ENCODE results near the gene MDM1. TPM values are rescaled to one million over a fixed set of nuclear protein-coding genes. Genes with fewer than 3 reads are reported as not detected.

Gene MDM1
- total RNA-seq, 4 donors from 2014 or later = 28.1 to 33.9 (median 29.6) TPM

DNA sequence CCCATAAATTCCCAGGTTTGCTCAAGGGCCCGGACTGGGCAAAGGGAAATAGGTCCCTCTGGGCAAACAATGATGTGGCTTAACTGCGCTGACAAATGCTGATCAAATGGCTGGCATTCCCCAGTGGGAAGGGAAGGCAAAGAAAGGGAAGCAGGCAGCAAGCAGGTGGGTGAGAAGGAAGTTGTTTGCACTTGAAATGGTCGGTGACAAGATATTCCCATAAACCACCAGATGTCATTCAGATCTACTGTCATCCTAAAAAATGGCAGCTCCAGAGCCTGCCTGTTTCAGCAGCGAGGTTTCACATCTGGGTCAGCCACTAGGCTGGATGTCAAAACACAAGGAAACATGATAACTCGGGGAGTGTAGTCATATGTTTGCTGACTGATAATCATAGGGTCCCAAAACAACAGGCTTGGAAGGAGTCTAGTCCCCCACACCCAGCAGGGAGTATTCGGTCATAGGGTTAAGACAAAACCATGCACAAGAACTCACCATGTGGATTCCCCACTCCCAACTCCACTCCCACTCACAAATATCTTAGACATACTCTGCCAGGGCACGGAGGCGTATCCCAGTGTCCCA, 37.9 kb upstream of the MDM1 start:
- no peak overlapping the region for H3K27ac ChIP-seq
- no peak for TF ChIP-seq POLR2A (IDR thresholded peaks at IDR 0.05)
- TF ChIP-seq, protein P1, sequence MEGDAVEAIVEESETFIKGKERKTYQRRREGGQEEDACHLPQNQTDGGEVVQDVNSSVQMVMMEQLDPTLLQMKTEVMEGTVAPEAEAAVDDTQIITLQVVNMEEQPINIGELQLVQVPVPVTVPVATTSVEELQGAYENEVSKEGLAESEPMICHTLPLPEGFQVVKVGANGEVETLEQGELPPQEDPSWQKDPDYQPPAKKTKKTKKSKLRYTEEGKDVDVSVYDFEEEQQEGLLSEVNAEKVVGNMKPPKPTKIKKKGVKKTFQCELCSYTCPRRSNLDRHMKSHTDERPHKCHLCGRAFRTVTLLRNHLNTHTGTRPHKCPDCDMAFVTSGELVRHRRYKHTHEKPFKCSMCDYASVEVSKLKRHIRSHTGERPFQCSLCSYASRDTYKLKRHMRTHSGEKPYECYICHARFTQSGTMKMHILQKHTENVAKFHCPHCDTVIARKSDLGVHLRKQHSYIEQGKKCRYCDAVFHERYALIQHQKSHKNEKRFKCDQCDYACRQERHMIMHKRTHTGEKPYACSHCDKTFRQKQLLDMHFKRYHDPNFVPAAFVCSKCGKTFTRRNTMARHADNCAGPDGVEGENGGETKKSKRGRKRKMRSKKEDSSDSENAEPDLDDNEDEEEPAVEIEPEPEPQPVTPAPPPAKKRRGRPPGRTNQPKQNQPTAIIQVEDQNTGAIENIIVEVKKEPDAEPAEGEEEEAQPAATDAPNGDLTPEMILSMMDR (IDR thresholded peaks at IDR 0.05) = no peak
- no peak for DNase-seq
- H3K4me1 ChIP-seq = peaks cover 4 to 10% of the 10 kb centered on the region in 2 donors
- WGBS, 2 donors = 70 to 84% methylated on average over 8 of the region's 8 CpGs
- no peak overlapping the region for H3K4me3 ChIP-seq (replicated peaks in 1 of 3)
- intact Hi-C loops (cut with DNase I) = no loop called here
- no peaks in the 10 kb centered on the region for H3K9me3 ChIP-seq
- H3K27me3 ChIP-seq = no peaks in the 10 kb centered on the region
- no peaks in the 10 kb centered on the region for H3K36me3 ChIP-seq

DNA sequence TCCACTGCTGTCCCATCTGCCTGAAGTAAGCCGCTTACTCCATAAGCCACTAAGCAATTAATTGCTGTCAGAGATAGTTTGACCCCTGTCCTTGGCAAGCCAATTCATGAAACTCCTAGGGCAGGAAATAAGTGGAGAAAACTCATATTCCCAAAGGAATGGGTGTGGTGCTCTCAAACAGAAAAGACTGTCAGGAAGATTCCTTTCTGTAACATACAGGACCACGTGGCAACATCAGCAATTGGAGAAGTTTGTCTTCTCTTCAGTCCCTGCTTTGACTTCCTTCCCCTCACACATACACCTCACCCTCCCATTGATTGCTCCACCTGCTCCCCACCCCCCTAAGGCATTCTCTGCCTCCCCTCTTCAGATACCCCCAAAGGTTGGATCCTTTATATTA, 36.2 kb upstream of the MDM1 start:
- no peak for DNase-seq
- H3K27ac ChIP-seq = no peak overlapping the region
- no peaks in the 10 kb centered on the region for H3K27me3 ChIP-seq
- intact Hi-C loops (cut with DNase I) = loop anchor here (10.0 kb wide), 1 partner anchor 246 kb away; the partner anchor contains the start of gene RAP1B
- H3K36me3 ChIP-seq = no peaks in the 10 kb centered on the region
- TF ChIP-seq, protein P1 (IDR thresholded peaks at IDR 0.05) = no peak
- no peak for TF ChIP-seq POLR2A (IDR thresholded peaks at IDR 0.05)
- no peaks in the 10 kb centered on the region for H3K9me3 ChIP-seq
- WGBS, 2 donors = 69 to 82% methylated on average over 2 of the region's 2 CpGs
- peaks cover 4 to 16% of the 10 kb centered on the region in 2 donors for H3K4me1 ChIP-seq
- H3K4me3 ChIP-seq (replicated peaks in 1 of 3) = no peak overlapping the region

DNA sequence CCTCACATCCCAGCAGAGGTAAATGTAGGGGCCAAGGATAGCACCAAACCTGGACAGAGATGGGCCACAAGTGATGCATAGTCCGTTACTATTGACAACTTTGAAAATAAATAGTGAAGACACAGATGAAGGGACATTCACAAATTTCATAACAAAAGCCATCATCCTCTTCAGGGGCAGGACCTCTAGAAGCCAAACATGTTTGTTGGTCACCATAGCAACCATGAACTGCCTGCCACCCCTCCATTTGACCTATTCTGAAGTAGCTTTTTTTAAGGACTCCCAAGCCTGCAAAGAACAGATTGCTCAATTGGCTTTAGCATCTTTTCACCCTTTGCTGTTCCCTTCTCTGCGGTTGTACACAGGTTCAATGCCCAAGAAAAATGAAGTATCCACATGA, 35.7 kb upstream of the MDM1 start:
- no peaks in the 10 kb centered on the region for H3K9me3 ChIP-seq
- no peak overlapping the region for H3K4me3 ChIP-seq (replicated peaks in 1 of 3)
- WGBS, 2 donors = 77 to 90% methylated on average over 2 of the region's 2 CpGs
- no peak overlapping the region for H3K27ac ChIP-seq
- H3K36me3 ChIP-seq = no peaks in the 10 kb centered on the region
- no peak for DNase-seq
- H3K4me1 ChIP-seq = peaks cover 4 to 16% of the 10 kb centered on the region in 2 donors
- TF ChIP-seq, protein P1 (IDR thresholded peaks at IDR 0.05) = no peak
- no peak for TF ChIP-seq POLR2A (IDR thresholded peaks at IDR 0.05)
- no peaks in the 10 kb centered on the region for H3K27me3 ChIP-seq
- intact Hi-C loops (cut with DNase I) = loop anchor here (10.0 kb wide), 1 partner anchor 247 kb away; the partner anchor contains the start of gene RAP1B

DNA sequence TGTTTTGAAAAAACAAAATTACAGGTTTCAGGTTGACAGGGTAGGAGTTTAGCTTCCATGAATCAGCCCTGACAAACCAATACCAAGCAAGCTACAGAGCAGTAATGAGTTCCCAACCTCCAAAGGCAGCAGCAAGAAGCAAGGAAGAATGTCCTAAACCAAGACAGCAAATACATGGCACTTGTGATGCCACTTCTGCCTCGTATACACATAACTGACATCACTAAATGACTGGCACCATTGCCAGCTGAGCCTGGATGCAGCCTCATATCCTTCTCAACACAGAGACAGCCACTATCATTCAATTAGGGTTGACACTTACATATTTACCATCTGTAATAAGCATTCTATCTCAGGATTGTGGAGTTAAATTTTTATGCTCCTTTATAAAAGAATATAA, 35.0 kb upstream of the MDM1 start:
- Histone ChIP-seq H3K9me3 (no peaks in the 10 kb centered on the region), H3K4me1 (peaks cover 4 to 16% of the 10 kb centered on the region in 2 donors), H3K27me3 (no peaks in the 10 kb centered on the region), H3K27ac (no peak overlapping the region), H3K36me3 (no peaks in the 10 kb centered on the region), H3K4me3 (replicated peaks in 1 of 3) (no peak overlapping the region)
- intact Hi-C loops (cut with DNase I) = loop anchor here (10.0 kb wide), 1 partner anchor 248 kb away; the partner anchor contains the start of gene RAP1B
- TF ChIP-seq POLR2A (IDR thresholded peaks at IDR 0.05) = no peak
- TF ChIP-seq, protein P1 (IDR thresholded peaks at IDR 0.05) = no peak
- no peak for DNase-seq
- 65 to 67% methylated on average over 1 of the region's 1 CpG for WGBS, 2 donors

All from thyroid gland (tissue), 4 donors.